ENCODE data around the gene GPC6.

GRCh38 chr13:93399212-93399611 lies 172.6 kb downstream of the GPC6 start:
- TF ChIP-seq GATA2 (IDR thresholded peaks at IDR 0.05; ENCODE audit: low read depth, low read length) (no peak), GATA3 (IDR thresholded peaks at IDR 0.05; ENCODE audit: low read depth, low read length) (no peak)

Measured in SH-SY5Y (cell line).